Measurements from ENCODE around the gene TIMM13.

TIMM13 gene

DNA sequence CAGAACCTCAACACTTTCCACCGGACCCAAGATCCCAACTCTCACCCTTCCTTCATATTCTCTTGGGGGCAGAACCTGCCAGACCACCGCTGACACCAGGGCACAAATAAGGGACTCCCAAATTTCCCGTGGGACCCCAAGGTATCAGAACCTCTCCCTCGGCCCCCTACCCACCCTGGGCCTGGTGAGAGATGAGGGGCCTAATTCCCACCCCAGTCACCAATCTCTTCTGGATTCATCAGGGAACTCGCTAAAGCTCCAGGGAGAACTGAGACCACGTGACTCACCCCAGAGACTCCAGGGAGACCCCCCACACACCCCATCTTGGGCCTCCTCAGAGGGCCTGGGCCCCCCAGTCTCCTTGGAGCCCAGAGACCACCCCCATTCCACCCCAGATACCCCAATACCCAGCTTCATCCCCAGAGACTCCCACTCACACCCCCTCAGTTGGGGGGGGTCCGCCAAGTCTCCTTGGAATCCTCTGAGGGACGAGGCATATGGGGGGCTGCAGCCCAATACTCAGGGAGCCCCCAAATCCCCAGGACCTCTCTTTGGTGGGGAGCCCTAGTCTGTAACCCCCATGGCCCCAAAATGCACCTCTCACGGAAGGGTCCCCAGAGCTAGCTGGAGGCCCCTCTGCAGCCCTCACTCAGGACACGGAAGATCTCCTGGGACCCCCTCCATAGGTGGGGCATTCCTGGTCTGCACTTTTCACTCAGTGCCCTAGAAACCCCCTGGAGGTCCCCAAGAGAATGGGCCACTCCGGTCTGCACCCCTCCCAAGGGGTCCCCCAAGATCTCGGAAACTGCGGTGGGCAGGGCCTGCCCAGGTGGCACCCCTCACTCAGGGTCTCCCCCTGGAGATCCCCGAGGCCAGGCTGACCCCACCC lies 27.8 kb upstream of the TIMM13 start:
- DNase-seq = no peak

DNA sequence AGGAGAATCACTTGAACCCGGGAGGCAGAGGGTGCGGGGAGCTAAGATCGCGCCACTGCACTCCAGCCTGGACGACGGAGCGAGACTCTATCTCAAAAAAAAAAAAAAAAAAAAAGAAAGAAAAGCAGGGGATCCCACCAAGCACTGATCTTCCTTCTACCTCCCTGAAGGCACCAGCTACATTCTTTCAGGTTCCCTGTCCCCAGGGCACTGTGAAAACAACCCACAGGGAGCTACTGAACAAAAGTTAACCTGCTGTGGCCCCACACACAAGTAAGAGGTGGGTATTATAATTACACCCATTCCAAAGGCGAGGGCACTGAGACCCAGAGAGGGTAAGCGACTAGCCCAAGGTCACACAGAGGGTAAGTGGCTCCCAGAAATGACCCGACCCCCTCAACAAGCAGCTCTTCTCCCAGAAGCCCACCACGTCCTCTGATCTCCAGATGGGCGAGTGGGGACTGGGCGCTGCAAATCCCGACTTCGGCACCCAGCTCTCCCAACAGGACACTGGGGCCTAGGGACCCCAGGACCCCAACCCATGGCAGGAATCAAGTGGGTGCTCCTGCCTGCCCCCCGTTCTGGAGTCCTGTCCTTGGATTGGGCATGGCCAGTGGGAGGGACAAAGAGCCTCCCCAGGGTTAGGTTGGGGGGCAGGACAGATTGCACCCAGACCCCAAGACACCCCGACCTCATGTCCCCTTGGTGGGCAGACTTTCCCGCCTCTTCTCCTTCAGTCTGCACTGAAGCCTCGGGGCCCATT lies 27.0 kb upstream of the TIMM13 start:
- DNase-seq = no peak

DNA sequence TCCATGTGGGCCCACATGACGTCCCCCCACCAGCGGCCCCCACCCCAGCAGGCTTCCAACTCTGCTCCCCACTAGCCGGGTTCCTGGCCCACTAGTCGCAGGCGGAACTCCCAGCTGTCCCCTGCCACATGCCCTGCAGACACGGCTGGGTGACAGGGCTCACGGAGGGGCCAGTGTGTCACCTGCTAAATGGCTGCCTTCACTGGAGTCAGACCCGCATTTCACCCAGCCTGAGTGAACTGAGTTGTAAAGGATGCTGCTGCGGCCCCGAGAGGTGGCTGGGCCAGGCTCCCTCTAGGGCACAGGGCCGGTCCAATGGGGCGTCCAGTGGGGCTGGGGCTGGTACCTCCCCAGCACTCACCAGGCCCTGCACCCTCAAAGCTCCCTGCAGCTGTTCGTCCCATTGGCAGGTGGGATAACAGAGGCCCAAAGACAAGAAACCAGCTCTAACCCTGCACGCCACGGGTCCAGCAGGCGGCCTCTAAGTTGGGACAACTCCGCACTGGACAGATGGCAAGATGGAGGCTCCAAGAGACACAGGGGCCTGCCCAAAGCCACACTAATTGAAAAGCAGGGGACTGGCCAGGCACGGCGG lies 26.1 kb upstream of the TIMM13 start:
- no peak for DNase-seq

DNA sequence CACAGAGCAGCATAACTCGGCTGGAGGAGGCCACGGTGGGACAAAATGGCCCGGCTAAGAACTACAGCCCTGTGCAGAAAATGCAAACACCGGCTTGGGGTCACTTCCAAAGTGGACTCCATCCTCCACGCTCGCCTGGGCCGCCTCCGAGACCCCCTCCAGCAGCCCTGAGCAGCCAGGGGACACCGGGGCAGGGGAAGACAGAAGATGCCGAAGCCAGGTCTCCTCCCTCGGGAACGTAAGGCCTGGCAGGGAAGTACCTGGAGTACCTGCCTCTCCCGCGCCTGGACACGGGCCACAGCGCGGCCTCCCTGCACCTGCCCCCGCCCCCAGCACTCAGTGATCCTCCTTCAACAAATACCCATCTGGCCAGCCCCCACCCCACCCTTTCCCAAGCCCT lies 24.4 kb upstream of the TIMM13 start:
- no peak for DNase-seq

DNA sequence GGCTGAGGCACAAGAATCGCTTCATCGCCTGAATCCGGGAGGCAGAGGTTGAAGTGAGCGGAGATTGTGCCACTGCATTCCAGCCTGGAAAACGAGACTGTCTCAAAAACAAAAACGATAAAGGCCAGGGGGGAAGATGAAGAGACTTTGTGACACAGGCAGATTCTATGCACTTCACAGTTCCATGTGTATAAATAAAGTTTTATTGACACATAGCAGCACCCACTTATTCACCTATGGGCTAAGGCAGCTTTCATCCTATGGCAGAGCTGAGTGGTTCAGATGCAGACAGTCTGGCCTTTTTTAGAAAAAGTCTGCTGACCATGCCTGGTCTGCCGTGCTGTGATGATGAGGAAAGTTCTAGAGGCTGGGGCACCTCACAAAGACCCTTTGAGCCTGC lies 23.8 kb upstream of the TIMM13 start:
- DNase-seq = no peak

DNA sequence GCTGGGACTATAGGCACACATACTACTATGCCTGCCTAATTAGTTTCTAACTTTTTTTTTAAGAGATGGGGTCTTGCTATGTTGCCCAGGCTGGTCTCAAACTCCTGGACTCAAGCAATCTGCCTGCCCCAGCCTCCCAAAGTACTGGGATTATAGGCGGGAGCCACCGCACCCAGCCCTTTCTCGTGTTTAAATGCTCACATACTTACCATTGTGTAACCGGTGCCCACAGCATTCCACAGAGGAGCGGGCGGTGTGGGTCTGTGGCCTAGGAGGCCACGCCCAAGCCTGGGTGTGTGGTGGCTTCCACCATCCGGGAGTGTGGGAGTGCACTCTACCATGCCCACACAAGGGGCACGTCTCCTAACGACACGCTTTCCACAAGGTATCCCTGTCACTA lies 21.6 kb upstream of the TIMM13 start:
- no peak for DNase-seq

DNA sequence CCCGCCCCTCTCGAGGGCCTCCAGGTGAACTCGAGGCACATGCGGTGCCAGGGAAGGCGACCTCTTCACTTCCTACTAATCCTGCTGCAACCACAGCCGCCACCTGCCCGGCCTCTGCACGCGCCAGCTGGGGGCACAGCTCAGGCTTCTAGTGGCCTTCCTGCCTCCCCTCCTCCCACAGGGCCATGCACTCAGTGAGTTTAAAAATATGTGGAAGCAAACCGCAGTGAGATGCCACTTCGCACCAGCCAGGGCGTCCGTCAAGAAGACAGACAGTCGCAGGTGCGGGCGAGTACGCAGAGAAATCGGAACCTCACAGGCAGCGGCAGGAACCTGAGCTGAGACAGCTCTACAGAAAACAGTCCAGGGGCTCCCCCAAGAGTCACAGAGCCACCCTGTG lies 19.0 kb upstream of the TIMM13 start:
- DNase-seq = no peak

DNA sequence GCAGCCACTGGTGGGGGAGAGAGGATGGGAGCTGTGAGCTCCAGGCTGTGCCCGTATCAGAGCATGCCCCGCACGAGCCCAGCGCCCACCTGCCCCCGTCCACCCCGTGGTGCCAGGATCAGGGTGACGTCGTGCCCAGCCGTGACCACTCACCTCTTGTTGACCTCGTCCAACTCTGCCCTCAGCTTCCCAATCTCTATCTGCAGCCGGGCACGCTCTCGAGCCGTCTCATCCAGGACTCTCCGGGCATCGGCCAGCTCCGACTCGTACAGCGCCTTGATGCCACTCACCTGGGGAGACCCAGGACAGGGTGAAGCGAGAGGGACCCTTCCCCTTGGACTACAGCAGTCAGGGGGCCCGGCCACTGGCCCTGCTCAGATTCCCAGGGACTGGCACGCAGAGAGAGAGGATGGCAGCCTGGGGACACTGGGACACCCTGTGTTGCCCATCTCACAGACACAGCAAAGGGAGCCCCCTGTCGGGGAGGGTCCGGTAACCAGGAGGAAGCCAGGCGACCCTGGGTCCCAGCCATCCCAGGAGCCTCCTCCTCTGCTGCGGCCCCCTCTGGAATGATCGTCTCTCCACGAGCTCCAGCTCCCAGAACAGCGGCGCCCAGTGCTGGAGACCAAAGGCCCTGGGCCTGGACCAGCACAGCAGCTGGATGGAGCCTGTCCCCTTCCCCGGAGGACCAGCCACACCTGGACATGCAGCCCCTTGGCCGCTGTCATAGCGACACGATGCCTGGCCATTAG lies 17.0 kb upstream of the TIMM13 start:
- DNase-seq = no peak

DNA sequence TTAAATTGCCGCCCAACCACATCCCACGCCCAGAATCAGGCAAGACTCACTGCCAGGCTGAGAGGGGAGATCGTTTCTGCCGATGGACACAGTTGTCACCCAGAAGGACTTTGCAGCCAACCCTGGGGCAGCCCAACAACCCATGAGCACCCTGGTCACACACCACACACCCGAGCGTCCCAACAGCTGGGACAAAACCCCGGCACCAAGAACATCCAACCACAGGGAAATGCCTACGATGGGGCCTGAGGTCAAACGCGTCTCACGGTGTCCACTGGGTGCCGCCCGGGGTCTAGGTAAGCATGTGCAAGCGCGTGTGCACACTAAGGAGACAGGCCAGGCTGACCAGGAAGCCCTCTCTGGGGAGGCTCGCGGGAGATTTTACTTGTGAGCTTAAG lies 16.4 kb upstream of the TIMM13 start:
- DNase-seq = no peak

DNA sequence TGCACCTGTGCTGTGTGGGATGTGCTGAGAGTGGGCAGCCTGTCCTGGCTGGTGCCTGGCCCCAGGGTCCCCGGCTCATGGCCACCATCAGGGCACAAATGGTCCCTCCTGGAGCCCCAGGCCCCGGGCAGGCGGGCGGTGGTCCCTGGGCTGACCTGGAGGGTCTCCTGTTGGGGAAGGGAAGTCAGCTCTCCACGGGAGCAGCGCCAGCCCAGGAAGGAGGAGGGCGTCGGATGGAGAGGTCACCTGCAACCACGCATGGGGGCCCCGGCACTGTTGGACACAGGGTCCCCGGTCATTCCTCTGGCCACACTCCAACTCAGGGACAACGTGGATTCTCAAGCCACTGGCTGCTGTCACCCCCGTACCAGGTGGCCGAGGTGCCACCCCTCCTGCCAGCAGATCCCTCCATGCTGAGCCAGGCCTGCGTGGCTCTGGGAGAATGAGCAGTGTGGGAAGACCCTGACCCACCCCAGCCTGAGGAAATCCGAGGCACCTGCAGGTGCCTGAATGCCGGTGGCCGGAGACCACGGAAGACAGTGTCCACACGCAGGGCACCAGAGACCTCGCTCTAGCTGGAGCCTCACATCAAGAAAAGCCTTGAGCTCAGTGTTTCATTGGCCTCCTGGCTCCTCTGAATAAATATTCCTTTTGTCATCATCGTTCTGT lies 15.9 kb upstream of the TIMM13 start:
- no peak for DNase-seq

DNA sequence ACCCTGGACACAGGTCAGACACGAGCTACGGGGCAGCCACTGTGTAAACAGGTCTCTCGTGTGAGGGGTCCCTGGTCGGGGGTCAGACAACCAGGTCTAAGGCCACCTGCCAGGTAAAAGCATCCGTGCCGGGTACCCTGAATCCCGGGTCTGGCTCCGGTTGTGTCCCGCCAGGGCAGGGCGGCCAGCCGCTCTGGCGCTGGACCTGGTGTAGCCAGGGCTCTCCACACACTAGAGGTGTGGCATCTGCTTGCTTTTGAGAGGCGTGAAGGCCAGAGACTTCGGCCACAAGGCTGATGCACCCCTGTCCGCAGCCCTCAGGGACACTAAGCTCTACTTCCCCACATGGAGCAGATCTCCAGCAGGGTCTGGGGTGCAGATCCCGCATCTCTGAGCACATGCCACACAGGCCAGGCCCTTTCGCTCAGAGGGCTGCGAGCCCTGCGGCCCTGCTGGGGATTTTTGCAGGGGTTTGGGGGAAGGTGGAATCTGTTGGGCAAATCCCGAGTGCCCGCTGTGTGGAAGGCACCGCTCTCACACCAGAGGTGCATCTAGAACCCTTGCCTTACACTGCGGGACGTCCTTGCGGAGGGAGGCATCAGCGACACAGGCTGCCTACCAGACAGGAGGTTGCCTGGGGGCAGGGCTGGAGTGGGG lies 13.8 kb upstream of the TIMM13 start:
- DNase-seq = no peak

DNA sequence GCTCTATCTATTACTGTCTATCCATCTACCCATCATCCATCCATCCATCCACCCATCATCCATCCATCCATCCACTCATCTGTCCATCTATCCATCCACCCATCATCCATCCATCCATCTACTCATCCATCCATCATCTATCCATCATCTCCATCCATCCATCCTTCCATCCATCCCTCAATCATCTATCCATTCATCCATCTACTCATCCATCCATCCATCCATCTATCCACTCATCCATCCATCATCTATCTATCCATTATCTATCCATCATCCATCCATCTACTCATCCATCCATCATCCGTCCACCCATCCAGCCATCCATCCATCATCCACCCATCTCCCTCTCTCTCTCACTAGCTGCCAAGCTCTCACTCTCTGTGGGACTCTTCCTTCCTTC lies 13.1 kb upstream of the TIMM13 start:
- no peak for DNase-seq

DNA sequence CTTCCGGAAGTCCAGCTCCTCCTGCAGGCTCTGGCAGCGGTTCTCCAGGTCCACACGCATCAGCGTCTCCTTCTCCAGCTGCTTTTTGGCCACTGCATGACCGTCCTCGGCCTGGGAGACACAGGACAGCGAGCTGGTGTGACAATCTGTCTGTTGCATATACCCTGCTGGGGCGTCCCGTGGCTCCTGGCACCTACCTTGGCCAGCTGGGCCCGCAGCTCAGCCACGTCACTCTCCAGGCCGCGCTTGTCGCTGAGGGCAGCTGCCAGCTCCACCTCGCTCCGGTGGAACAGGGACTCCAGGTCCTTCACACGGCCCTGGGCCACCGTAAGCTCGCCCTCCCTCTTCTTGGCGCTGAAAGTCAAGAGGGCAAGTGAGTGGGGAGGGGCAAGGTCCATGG lies 10.8 kb upstream of the TIMM13 start:
- no peak for DNase-seq

DNA sequence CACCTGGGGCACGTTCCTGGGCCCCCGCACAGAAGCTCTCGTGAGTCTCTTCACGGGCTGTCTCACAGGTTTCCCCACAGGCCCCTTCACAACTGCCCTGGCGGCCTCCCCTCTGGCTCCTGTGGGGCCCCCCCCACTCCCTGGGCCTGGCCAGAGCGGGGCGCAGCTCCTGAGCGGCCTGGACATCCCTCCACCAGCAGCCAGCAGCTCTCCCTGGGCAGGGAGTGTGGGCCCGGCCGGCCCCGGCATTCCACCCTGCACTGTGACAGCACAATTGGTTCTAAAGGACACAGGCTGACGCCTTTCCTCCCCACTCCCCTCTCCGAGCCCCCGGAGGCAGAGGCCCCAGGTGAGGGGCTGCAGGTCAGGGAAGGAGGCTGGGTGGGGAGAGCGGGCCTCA lies 9.5 kb upstream of the TIMM13 start:
- DNase-seq = no peak

DNA sequence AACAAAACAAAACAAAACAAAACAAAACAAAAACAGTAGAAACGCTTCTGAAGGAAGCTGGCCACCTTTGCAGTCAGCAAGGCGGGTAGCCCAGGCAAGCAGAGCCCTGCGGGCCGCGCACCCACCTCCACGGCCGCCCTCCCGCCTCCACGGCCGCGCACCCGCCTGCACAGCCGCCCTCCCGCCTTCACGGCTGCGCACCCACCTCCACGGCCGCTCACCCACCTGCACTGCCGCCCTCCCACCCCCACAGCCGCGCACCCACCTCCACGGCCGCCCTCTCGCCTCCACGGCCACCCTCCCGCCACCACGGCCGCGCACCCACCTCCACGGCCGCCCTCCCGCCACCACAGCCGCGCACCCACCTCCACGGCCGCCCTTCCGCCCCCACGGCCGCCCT lies 9.0 kb upstream of the TIMM13 start:
- DNase-seq = no peak

DNA sequence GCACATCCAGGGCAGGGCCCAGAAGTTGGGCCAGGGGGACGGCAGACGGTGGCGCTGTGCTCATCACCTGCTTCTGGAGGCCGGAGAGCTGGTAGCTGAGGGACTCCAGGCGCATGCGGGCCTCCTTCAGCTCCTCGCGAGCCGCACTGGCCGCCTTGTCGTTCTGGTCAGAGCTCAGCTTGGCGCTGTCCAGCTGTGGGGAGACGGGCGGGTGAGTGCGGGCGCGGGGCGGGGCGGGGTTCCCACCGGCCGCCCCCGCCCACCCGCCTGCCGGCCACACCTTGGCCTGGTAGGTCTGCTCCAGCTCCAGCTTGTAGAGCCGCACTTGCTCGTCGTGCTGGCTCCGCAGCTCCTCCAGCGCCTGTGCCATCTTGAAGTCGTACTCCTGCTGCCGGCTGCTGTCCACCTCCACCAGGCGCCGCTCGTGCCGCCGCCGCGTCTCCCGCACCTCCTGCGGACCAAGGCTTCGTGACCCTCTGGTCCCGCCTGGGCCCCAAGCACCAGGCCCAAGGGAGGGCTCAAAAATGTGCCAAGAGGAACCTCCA lies 7.4 kb upstream of the TIMM13 start:
- no peak for DNase-seq

DNA sequence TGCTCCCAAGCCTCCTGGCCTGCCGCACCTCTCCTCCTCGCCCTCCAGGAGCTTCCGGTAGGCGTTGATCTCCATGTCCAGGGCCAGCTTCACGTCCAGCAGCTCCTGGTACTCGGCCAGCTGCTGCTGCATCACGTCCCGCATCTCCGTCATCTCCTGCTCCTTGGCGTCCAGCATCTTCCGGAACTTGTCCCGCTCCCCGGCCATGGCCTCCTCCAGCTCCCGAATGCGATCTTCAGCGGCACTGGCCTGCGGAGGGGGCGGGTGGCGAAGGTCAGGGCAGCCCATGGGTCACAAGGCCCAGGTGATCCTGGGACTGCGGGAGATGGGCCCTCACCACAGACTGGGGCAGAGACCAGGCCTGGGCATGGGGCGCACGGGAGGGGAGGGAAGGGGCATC lies 6.9 kb upstream of the TIMM13 start:
- DNase-seq = no peak

DNA sequence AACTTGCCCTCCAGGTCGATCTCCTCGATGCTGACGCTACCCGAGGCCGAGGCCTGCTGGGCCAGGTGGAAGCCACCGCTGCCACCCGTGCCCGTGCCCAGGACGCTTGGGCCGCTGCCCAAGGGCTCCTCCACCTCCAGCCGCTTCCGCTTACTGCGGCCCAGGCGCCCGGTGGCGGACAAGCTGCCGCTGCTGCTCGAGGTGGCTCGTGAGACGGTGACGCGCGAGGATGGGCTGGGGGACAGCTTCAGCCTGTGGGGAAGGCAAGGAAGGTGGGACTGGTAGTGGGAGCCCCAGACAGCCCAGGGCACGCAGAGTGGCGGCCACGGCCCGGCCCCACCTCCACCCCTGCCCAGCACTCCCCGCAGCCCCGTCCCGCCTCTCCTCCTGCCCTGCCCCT lies 6.5 kb upstream of the TIMM13 start:
- no peak for DNase-seq

DNA sequence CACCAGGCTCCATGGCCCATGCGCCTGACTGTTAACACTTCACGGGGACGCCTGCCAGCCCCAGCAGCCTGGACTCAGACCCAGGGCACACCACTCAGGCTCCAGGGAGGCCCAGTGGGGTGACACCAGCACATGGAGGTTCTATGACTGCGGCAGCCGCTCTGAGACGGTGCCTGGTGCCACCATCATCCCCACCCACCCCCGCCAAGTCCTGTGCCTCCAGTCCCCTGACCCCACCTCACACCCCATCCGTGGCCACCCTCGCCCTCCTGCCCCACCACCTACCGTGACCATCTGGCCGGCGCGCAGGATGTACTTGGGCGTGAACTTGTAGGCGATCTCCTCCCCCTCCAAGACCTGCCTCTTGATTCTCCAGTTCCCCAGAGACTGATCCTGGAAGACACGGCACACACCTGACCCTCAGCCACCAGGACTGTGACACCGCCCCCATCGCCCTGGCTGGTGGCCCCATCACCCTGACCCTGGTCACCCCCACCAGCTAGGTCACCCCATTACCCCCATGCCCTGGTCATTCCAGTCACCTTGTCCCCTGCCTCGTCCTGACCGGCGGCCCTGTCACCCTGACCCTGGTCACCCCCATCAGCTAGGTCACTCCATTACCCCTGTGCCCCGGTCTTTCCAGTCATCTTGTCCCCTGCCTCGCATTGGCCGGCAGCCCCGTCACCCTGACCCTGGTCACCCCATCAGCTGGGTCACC lies 4.9 kb upstream of the TIMM13 start:
- no peak for DNase-seq

DNA sequence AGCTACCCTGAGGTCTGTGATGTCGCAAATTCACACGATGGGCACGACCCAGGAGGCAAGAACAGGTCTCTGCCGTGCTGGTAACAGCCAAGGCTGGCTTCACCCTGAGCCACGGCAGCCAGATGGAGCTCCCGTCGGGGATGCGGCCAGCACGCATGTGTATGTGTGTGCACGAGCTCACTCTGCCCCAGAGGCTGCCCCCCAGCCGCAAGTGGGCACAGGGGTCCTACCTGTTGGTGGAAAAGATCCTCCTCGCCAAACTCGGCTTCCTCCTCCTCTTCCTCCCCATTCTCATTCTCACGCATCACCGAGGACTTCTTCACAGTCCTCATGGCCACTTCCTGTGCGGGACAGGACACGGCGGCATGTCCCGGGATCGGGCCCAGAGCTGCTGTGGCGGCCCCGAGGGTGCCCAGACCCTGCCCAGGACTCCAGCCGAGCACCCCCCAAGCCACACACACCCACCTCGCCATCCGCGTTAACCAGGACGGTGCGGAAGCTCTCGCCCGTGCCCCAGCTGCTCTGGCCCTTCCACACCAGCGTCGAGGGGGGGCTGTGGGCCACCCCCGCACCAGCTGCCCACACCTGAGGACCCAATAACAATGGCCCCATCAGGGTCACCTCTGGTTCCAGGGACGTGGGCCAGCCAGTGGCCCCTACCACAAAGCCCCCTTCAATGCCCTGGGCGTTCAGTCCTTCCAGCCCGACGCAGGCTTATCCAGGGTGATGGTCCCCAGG lies 4.1 kb upstream of the TIMM13 start:
- DNase-seq = no peak

Measured in effector CD8-positive, alpha-beta T cell (primary cell).